ENCODE results near the gene SCGB3A1. TPM values are rescaled to one million over a fixed set of nuclear protein-coding genes. Genes with fewer than 3 reads are reported as not detected.

SCGB3A1 gene
- polyA plus RNA-seq, 1 donor (not counting 4 experiments of a cell fraction or from before 2014, with no cell fraction given), result not detected

GRCh38 chr5:180595381-180596114 is 4.2 kb upstream of the SCGB3A1 start:
- no peaks in the 10 kb centered on the region for H3K9me3 ChIP-seq (ENCODE audit: control insufficient read depth, low read depth, low read length)

GRCh38 chr5:180595046-180595379 is 3.7 kb upstream of the SCGB3A1 start:
- dilution Hi-C loops (cut with MboI; ENCODE audit: extremely low pct_ligation_motif_present, low sequenced_read_pairs), result no loop called here
- no peaks in the 10 kb centered on the region for H3K9me3 ChIP-seq (ENCODE audit: control insufficient read depth, low read depth, low read length)

More at GRCh38 chr5:180595381-180596114, 4.2 kb upstream of the SCGB3A1 start:
- Histone ChIP-seq H3K27me3 (ENCODE audit: control insufficient read depth, extremely low read depth, insufficient read depth, low read length) (peaks cover 29% of the 10 kb centered on the region), H3K4me2 (ENCODE audit: control insufficient read depth, extremely low read depth, insufficient read depth, low read depth, low read length) (no peak overlapping the region), H3K9me1 (ENCODE audit: control insufficient read depth, extremely low read depth, insufficient read depth, low read length) (no peaks in the 10 kb centered on the region), H3K79me2 (ENCODE audit: control insufficient read depth, insufficient read depth, low read length) (no peaks in the 10 kb centered on the region), H4K20me1 (ENCODE audit: control insufficient read depth, extremely low read depth, insufficient read depth, low read length) (no peaks in the 10 kb centered on the region), H3K9ac (ENCODE audit: control insufficient read depth, extremely low read depth, insufficient read depth, low read length) (no peak overlapping the region), H2AFZ (ENCODE audit: control insufficient read depth, low read length) (no peak overlapping the region), H3K4me3 (ENCODE audit: control insufficient read depth in 2 of 3, extremely low read depth in 1 of 3, insufficient read depth in 2 of 3, low read depth in 1 of 3, low read length in 3 of 3) (no peak overlapping the region), H3K27ac (ENCODE audit: control insufficient read depth, insufficient read depth, low read length) (no peak overlapping the region), H3K36me3 (ENCODE audit: control insufficient read depth in 2 of 2, extremely low read depth in 1 of 2, insufficient read depth in 2 of 2, low read length in 2 of 2) (no peaks in the 10 kb centered on the region), H3K4me1 (ENCODE audit: control insufficient read depth, extremely low read depth, insufficient read depth, low read length) (no peaks in the 10 kb centered on the region)
- DNase-seq (ENCODE audit: low read depth, low spot score) (no peak), FAIRE-seq (no peak)
- TF ChIP-seq CTCF (optimal IDR thresholded peaks at IDR 0.05 in 1 of 3, IDR thresholded peaks at IDR 0.05 in 1 of 3, conservative IDR thresholded peaks at IDR 0.05 in 1 of 3; ENCODE audit: extremely low read depth in 1 of 3, insufficient read depth in 2 of 3, low read length in 3 of 3) (no peak), EZH2 (IDR thresholded peaks at IDR 0.05; ENCODE audit: low read length) (no peak)
- dilution Hi-C loops (cut with MboI; ENCODE audit: extremely low pct_ligation_motif_present, low sequenced_read_pairs), result no loop called here

More at GRCh38 chr5:180595046-180595379, 3.7 kb upstream of the SCGB3A1 start:
- H4K20me1 ChIP-seq (ENCODE audit: control insufficient read depth, extremely low read depth, insufficient read depth, low read length), result no peaks in the 10 kb centered on the region
- no peak overlapping the region for H3K9ac ChIP-seq (ENCODE audit: control insufficient read depth, extremely low read depth, insufficient read depth, low read length)
- no peaks in the 10 kb centered on the region for H3K4me1 ChIP-seq (ENCODE audit: control insufficient read depth, extremely low read depth, insufficient read depth, low read length)
- no peaks in the 10 kb centered on the region for H3K36me3 ChIP-seq (ENCODE audit: control insufficient read depth in 2 of 2, extremely low read depth in 1 of 2, insufficient read depth in 2 of 2, low read length in 2 of 2)
- H3K4me3 ChIP-seq (ENCODE audit: control insufficient read depth in 2 of 3, extremely low read depth in 1 of 3, insufficient read depth in 2 of 3, low read depth in 1 of 3, low read length in 3 of 3), result no peak overlapping the region
- no peaks in the 10 kb centered on the region for H3K79me2 ChIP-seq (ENCODE audit: control insufficient read depth, insufficient read depth, low read length)
- H3K27ac ChIP-seq (ENCODE audit: control insufficient read depth, insufficient read depth, low read length), result no peak overlapping the region
- TF ChIP-seq EZH2 (IDR thresholded peaks at IDR 0.05; ENCODE audit: low read length), result no peak
- no peak for TF ChIP-seq CTCF (optimal IDR thresholded peaks at IDR 0.05 in 1 of 3, IDR thresholded peaks at IDR 0.05 in 1 of 3, conservative IDR thresholded peaks at IDR 0.05 in 1 of 3; ENCODE audit: extremely low read depth in 1 of 3, insufficient read depth in 2 of 3, low read length in 3 of 3)
- DNase-seq (ENCODE audit: low read depth, low spot score) (no peak), FAIRE-seq (no peak)
- no peak overlapping the region for H2AFZ ChIP-seq (ENCODE audit: control insufficient read depth, low read length)
- no peaks in the 10 kb centered on the region for H3K9me1 ChIP-seq (ENCODE audit: control insufficient read depth, extremely low read depth, insufficient read depth, low read length)
- peaks cover 35% of the 10 kb centered on the region for H3K27me3 ChIP-seq (ENCODE audit: control insufficient read depth, extremely low read depth, insufficient read depth, low read length)
- H3K4me2 ChIP-seq (ENCODE audit: control insufficient read depth, extremely low read depth, insufficient read depth, low read depth, low read length), result no peak overlapping the region
